ENCODE measurements around the gene TRIO.

DNA sequence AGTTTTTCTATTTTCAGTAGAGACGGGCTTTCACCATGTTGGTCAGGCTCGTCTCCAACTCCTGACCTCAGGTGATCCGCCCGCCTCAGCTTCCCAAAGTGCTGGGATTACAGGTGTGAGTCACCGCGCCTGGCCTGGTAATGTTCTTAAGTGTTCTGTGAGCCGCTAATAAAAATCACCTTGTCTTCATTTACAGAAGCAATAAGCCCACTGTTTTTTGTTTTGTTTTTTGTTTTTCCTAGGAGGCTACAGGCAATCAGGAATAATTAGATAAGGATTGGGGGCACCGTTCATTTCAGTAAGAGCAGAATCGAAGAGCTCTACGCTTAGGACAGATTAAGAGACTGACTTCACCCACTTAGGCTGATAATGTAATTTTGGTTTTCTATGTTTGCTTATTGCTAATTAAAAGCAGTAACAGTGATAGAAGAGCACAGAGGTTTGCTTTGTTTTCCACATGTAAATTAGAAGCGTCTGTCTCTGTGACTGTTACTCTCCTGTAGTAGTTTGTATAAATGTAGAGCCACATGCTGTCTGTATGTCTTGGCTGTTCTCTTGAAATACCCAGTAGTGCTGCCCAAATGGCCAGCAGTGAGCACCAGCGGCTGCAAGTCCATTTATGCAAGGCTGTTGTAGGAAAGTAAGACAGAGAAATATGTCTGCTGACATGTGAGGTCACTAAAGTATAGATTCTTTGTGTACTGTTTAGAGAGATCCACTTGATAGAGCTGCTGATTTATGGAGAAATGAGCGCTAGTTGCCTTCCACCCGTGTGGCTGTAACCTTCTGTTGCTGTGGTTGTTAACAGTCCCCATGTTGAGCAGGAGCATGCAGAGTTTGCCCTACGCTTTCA, 30.5 kb downstream of the TRIO start:
- TF ChIP-seq RFX5 (IDR thresholded peaks at IDR 0.05; ENCODE audit: low read length) = no peak
- TF ChIP-seq, protein P1, sequence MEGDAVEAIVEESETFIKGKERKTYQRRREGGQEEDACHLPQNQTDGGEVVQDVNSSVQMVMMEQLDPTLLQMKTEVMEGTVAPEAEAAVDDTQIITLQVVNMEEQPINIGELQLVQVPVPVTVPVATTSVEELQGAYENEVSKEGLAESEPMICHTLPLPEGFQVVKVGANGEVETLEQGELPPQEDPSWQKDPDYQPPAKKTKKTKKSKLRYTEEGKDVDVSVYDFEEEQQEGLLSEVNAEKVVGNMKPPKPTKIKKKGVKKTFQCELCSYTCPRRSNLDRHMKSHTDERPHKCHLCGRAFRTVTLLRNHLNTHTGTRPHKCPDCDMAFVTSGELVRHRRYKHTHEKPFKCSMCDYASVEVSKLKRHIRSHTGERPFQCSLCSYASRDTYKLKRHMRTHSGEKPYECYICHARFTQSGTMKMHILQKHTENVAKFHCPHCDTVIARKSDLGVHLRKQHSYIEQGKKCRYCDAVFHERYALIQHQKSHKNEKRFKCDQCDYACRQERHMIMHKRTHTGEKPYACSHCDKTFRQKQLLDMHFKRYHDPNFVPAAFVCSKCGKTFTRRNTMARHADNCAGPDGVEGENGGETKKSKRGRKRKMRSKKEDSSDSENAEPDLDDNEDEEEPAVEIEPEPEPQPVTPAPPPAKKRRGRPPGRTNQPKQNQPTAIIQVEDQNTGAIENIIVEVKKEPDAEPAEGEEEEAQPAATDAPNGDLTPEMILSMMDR (IDR thresholded peaks at IDR 0.05) = no peak
- no peak for TF ChIP-seq TAF1 (IDR thresholded peaks at IDR 0.05; ENCODE audit: borderline replicate concordance, low read depth, low read length)
- TF ChIP-seq RCOR1 (IDR thresholded peaks at IDR 0.05; ENCODE audit: low read length) = no peak
- TF ChIP-seq, protein P2, sequence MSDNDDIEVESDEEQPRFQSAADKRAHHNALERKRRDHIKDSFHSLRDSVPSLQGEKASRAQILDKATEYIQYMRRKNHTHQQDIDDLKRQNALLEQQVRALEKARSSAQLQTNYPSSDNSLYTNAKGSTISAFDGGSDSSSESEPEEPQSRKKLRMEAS (IDR thresholded peaks at IDR 0.05; ENCODE audit: low read depth) = no peak
